Lung (tissue), 12 donors: Measurements from ENCODE around the gene CABP5. TPM values are rescaled to one million over a fixed set of nuclear protein-coding genes. Genes with fewer than 3 reads are reported as not detected.

ENCODE experiments used
- ATAC-seq: fragments of 200-7000 bp; cut with Tn5 transposase; one replicate; pipeline ENCODE4 v1.9.1; 2020; ENCODE audit warnings: moderate number of reproducible peaks; ENCODE audit not compliant: insufficient read depth, low FRiP score
- DNase-seq, 3 donors: peaks; one replicate each; pipeline ENCODE4 v3.0.0-alpha.2; 2013 to 2017
- H3K27ac ChIP-seq, 2 donors: one replicate each; pipeline ENCODE4 v1.5.1; 2013; ENCODE audit warnings: mild to moderate bottlenecking in 2 of 2, moderate library complexity in 2 of 2, control low read depth in 1 of 2, inconsistent platforms in 1 of 2, low read depth in 1 of 2, low read length in 1 of 2
- H3K27me3 ChIP-seq, 3 donors: one replicate each; pipeline ENCODE4 v1.5.1; 2013; ENCODE audit warnings: low read length in 2 of 3; ENCODE audit not compliant: control insufficient read depth in 3 of 3, insufficient read depth in 3 of 3
- H3K36me3 ChIP-seq, 4 donors: one replicate each; pipeline ENCODE4 v1.5.1; 2013; ENCODE audit warnings: low read length in 4 of 4, mild to moderate bottlenecking in 1 of 4, moderate library complexity in 1 of 4; ENCODE audit not compliant: control insufficient read depth in 4 of 4, insufficient read depth in 4 of 4
- H3K4me1 ChIP-seq, 5 donors: one replicate each; pipeline ENCODE4 v1.5.1; 2013; ENCODE audit warnings: low read length in 5 of 5, mild to moderate bottlenecking in 2 of 5, moderate library complexity in 1 of 5; ENCODE audit not compliant: control insufficient read depth in 5 of 5, insufficient read depth in 5 of 5
- H3K4me3 ChIP-seq: one replicate; pipeline ENCODE4 v1.5.1; 2013; ENCODE audit warnings: mild to moderate bottlenecking, control low read depth, moderate library complexity
- H3K9ac ChIP-seq, 2 donors: one replicate each; pipeline ENCODE4 v1.5.1; 2013; ENCODE audit warnings: low read length in 2 of 2, control low read depth in 1 of 2; ENCODE audit not compliant: insufficient read depth in 1 of 2
- H3K9me3 ChIP-seq, 4 donors: one replicate each; pipeline ENCODE4 v1.5.1; 2013; ENCODE audit warnings: low read length in 3 of 4, mild to moderate bottlenecking in 1 of 4, moderate library complexity in 1 of 4; ENCODE audit not compliant: control insufficient read depth in 4 of 4, insufficient read depth in 3 of 4
- WGBS, 2 donors: extraction: QIAGEN DNeasy Blood & Tissue Kit; methylation state at CpG; one replicate each; pipeline ENCODE4 v1.1.7; 2013; 5-methylcytosine and 5-hydroxymethylcytosine counted together
- polyA plus RNA-seq, 2 donors: library from polyadenylated mRNA; stranded (reverse); fragments of 200-250 nt; gene quantifications; one replicate each; pipeline ENCODE4 v1.2.1, GENCODE V29; 2013
- total RNA-seq, 2 donors: library from RNA; depleted of rRNA in 1 of 2; stranded (reverse); fragments of >200 nt in 1 of 2; gene quantifications; one replicate each; pipeline ENCODE4 v1.2.1, GENCODE V29; 2014 to 2021
- TF ChIP-seq, protein P1 (sequence below): IDR thresholded peaks from 2 replicates; pipeline ENCODE4 v1.5.1; 2012; ENCODE audit warnings: mild to moderate bottlenecking; ENCODE audit errors: control extremely low read depth, extremely low read depth
- donor health status: control.
- donor health status: control.
- donor health status: Bipolar disorder and iron deficiency.
- donor health status: healthy.
- donor health status: DM: yes; HTN: yes; CAD: no.

CABP5 gene
- total and polyA plus RNA-seq, 4 donors = 0.07 to 0.14 TPM; not detected in 2

DNA sequence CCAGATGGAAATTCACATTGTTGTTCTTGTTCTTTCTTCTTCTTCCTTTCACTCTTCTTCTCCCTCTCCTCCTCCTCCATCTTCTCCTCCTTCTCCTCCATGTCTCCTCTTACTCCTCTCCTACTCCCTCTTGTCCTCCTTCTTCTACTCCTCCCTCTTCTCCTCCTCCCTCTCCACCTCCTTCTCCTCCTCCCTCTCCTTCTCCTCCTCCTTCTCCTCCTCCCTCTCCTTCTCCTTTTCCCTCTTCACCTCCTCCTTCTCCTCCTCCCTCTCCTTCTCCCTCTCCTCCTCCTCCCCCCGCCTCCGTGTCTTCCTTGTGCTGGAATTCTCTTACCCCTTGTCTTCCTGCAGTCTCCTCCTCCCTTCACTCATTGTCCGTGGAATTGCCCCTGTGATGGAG lies 18.4 kb downstream of the CABP5 start:
- H3K27ac ChIP-seq = no peak overlapping the region
- H3K4me1 ChIP-seq = no peaks in the 10 kb centered on the region
- DNase-seq (no peak), ATAC-seq (no peak)
- no peak overlapping the region for H3K9ac ChIP-seq
- H3K9me3 ChIP-seq = no peaks in the 10 kb centered on the region
- TF ChIP-seq, protein P1, sequence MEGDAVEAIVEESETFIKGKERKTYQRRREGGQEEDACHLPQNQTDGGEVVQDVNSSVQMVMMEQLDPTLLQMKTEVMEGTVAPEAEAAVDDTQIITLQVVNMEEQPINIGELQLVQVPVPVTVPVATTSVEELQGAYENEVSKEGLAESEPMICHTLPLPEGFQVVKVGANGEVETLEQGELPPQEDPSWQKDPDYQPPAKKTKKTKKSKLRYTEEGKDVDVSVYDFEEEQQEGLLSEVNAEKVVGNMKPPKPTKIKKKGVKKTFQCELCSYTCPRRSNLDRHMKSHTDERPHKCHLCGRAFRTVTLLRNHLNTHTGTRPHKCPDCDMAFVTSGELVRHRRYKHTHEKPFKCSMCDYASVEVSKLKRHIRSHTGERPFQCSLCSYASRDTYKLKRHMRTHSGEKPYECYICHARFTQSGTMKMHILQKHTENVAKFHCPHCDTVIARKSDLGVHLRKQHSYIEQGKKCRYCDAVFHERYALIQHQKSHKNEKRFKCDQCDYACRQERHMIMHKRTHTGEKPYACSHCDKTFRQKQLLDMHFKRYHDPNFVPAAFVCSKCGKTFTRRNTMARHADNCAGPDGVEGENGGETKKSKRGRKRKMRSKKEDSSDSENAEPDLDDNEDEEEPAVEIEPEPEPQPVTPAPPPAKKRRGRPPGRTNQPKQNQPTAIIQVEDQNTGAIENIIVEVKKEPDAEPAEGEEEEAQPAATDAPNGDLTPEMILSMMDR = no peak
- peaks cover 0 to 2% (median 0%) of the 10 kb centered on the region in 3 donors for H3K27me3 ChIP-seq
- H3K36me3 ChIP-seq = no peaks in the 10 kb centered on the region
- WGBS, 2 donors = 67 to 87% methylated on average over 3 of the region's 3 CpGs
- no peak overlapping the region for H3K4me3 ChIP-seq

DNA sequence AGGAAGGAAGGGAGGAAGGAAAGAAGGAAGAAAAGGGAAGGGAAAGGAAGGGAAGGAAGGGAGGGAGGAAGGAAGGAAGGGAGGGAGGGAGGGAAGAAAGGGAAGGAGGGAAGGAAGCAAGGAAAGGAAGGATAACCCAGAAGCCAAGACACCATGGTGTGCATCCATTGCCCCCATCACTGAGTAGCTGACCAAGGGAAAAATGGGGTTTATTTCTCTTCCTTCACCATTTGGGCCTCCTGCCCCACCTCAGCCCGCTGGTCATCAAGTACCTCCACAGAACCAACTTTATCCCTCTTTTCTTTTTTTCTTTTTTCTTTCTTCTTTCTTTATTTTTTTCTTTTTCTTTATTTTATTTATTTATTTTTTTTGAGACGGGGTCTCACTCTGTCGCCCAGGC lies 20.4 kb downstream of the CABP5 start:
- Histone ChIP-seq H3K36me3 (no peaks in the 10 kb centered on the region), H3K9me3 (no peaks in the 10 kb centered on the region), H3K9ac (no peak overlapping the region), H3K4me1 (no peaks in the 10 kb centered on the region), H3K27ac (no peak overlapping the region), H3K4me3 (no peak overlapping the region), H3K27me3 (peaks cover 0 to 2% (median 0%) of the 10 kb centered on the region in 3 donors)
- TF ChIP-seq, protein P1 = no peak
- ATAC-seq (no peak), DNase-seq (no peak)
- WGBS, 2 donors = 94 to 96% methylated on average over 3 of the region's 3 CpGs

DNA sequence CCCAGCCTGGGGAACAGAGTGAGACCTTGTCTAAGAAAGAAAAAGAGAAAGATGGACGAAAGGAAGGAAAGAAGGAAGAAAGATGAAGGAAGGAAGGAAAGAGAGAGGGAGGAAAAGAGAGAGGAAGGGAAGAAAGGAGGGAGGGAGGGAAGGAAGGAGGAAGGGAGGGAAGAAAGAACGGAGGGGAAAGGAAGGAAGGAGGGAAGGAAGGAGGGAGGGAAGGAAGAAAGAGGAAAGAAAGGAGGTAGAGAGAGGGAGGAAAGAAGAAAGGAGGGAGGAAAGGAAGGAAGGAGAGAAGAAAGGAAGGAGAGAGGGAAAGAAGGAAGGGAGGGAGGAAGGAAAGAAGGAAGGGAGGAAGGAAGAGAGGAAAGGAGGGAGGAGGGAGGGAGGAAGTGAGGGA lies 20.9 kb downstream of the CABP5 start:
- no peak for DNase-seq
- ATAC-seq = no peak
- H3K27ac ChIP-seq = no peak overlapping the region
- 53 to 60% methylated on average over 2 of the region's 2 CpGs for WGBS, 2 donors
- no peak overlapping the region for H3K9ac ChIP-seq
- H3K9me3 ChIP-seq = no peaks in the 10 kb centered on the region
- H3K4me3 ChIP-seq = no peak overlapping the region
- H3K4me1 ChIP-seq = no peaks in the 10 kb centered on the region
- no peaks in the 10 kb centered on the region for H3K36me3 ChIP-seq
- H3K27me3 ChIP-seq = peaks cover 0 to 2% (median 0%) of the 10 kb centered on the region in 3 donors
- TF ChIP-seq, protein P1 = no peak

DNA sequence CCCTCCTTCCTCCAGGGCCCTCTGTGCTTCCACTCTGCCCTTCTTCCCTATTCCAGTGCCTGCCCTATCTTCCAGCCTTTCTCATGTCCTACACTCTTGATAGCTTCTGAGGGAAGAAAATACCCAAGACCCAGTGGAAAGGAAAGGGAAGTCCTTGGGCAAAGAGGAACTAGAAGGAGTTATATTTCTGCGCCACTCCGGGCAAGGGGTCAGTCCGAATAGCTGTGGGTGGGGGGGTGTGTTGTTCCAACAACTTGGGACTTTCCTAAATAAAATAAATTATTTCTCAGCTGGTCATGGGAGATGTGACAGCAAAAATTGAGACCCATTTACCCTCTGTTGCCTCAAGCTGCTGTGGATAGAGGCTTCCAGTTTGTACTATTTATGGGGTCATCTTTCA lies 23.2 kb downstream of the CABP5 start:
- no peak for ATAC-seq
- DNase-seq = no peak
- Histone ChIP-seq H3K36me3 (no peaks in the 10 kb centered on the region), H3K27me3 (peaks cover 0 to 2% (median 0%) of the 10 kb centered on the region in 3 donors), H3K4me3 (no peak overlapping the region), H3K4me1 (no peaks in the 10 kb centered on the region), H3K9me3 (peaks cover 0 to 3% (median 0%) of the 10 kb centered on the region in 4 donors), H3K27ac (no peak overlapping the region), H3K9ac (no peak overlapping the region)
- TF ChIP-seq, protein P1 = no peak
- 46 to 73% methylated on average over 3 of the region's 3 CpGs for WGBS, 2 donors
